ENCODE measurements around the gene PRELP.
"Not testable (repeated sequence)": the region's sequence is repeated elsewhere in the genome, so short reads cannot be mapped to it uniquely, and the experiment has no call there.

PRELP gene

GRCh38 chr1:203516184-203516583 is 40.6 kb downstream of the PRELP start:
- H3K36me3 ChIP-seq: no peaks in the 10 kb centered on the region
- no peak overlapping the region for H3K27ac ChIP-seq
- no peak overlapping the region for H3K4me3 ChIP-seq
- H3K27me3 ChIP-seq: no peaks in the 10 kb centered on the region
- TF ChIP-seq, protein P1, sequence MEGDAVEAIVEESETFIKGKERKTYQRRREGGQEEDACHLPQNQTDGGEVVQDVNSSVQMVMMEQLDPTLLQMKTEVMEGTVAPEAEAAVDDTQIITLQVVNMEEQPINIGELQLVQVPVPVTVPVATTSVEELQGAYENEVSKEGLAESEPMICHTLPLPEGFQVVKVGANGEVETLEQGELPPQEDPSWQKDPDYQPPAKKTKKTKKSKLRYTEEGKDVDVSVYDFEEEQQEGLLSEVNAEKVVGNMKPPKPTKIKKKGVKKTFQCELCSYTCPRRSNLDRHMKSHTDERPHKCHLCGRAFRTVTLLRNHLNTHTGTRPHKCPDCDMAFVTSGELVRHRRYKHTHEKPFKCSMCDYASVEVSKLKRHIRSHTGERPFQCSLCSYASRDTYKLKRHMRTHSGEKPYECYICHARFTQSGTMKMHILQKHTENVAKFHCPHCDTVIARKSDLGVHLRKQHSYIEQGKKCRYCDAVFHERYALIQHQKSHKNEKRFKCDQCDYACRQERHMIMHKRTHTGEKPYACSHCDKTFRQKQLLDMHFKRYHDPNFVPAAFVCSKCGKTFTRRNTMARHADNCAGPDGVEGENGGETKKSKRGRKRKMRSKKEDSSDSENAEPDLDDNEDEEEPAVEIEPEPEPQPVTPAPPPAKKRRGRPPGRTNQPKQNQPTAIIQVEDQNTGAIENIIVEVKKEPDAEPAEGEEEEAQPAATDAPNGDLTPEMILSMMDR (IDR thresholded peaks at IDR 0.05): no peak
- intact Hi-C loops (cut with DNase I; ENCODE audit: low total_unique reads): no loop called here
- no peaks in the 10 kb centered on the region for H3K9me3 ChIP-seq
- H3K4me1 ChIP-seq: peaks cover 0 to 22% (median 16%) of the 10 kb centered on the region in 4 donors
- no peak for DNase-seq

- Histone ChIP-seq H3K9me3 (no peaks in the 10 kb centered on the region), H3K27me3 (no peaks in the 10 kb centered on the region), H3K27ac (no peak overlapping the region), H3K36me3 (no peaks in the 10 kb centered on the region), H3K4me3 (no peak overlapping the region), H3K4me1 (peaks cover 0 to 26% (median 18%) of the 10 kb centered on the region in 4 donors)
- no peak for DNase-seq
- TF ChIP-seq, protein P1 (IDR thresholded peaks at IDR 0.05): no peak
- intact Hi-C loops (cut with DNase I; ENCODE audit: low total_unique reads): no loop called here
Observed at GRCh38 chr1:203516906-203517305, 41.3 kb downstream of the PRELP start.

GRCh38 chr1:203517426-203518110 is 42.0 kb downstream of the PRELP start:
- no peaks in the 10 kb centered on the region for H3K9me3 ChIP-seq
- intact Hi-C loops (cut with DNase I; ENCODE audit: low total_unique reads): no loop called here
- no peaks in the 10 kb centered on the region for H3K27me3 ChIP-seq
- DNase-seq: no peak
- no peaks in the 10 kb centered on the region for H3K36me3 ChIP-seq
- peaks cover 0 to 23% (median 19%) of the 10 kb centered on the region in 4 donors for H3K4me1 ChIP-seq
- no peak overlapping the region for H3K4me3 ChIP-seq
- no peak overlapping the region for H3K27ac ChIP-seq
- TF ChIP-seq, protein P1 (IDR thresholded peaks at IDR 0.05): no peak

GRCh38 chr1:203518139-203518538 is 42.5 kb downstream of the PRELP start:
- intact Hi-C loops (cut with DNase I; ENCODE audit: low total_unique reads); H3K27me3 ChIP-seq: not testable (repeated sequence)

DNA sequence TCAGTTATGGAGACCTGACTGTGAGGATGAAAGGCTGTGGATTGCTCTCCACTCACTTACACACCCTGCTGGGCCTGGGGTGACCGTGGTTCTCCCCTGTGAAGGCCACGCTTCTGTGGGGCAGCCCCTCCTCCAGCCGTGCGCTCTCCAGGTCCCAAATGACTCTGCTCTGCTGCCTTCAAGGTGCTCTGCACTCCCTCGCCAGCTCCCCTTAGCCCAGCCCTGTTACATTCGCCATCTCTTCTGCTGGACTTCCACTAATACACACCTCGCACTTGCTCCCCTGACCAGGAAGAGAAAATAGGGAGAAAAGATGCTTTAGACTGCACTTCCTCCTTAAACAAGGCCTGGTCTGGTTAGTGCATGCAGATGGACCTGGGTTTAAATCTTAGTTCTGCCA is 42.9 kb downstream of the PRELP start:
- DNase-seq: no peak
- no peaks in the 10 kb centered on the region for H3K36me3 ChIP-seq
- peaks cover 0 to 18% (median 10%) of the 10 kb centered on the region in 4 donors for H3K4me1 ChIP-seq
- TF ChIP-seq, protein P1 (IDR thresholded peaks at IDR 0.05): no peak
- H3K27ac ChIP-seq: no peak overlapping the region
- H3K9me3 ChIP-seq: no peaks in the 10 kb centered on the region
- no peaks in the 10 kb centered on the region for H3K27me3 ChIP-seq
- H3K4me3 ChIP-seq: no peak overlapping the region
- intact Hi-C loops (cut with DNase I; ENCODE audit: low total_unique reads): no loop called here

More at GRCh38 chr1:203518139-203518538, 42.5 kb downstream of the PRELP start:
- not testable (repeated sequence) for DNase-seq, H3K27ac ChIP-seq, H3K4me3 ChIP-seq, H3K36me3 ChIP-seq, H3K9me3 ChIP-seq
- H3K4me1 ChIP-seq: peaks cover 0 to 18% (median 13%) of the 10 kb centered on the region in 4 donors

DNA sequence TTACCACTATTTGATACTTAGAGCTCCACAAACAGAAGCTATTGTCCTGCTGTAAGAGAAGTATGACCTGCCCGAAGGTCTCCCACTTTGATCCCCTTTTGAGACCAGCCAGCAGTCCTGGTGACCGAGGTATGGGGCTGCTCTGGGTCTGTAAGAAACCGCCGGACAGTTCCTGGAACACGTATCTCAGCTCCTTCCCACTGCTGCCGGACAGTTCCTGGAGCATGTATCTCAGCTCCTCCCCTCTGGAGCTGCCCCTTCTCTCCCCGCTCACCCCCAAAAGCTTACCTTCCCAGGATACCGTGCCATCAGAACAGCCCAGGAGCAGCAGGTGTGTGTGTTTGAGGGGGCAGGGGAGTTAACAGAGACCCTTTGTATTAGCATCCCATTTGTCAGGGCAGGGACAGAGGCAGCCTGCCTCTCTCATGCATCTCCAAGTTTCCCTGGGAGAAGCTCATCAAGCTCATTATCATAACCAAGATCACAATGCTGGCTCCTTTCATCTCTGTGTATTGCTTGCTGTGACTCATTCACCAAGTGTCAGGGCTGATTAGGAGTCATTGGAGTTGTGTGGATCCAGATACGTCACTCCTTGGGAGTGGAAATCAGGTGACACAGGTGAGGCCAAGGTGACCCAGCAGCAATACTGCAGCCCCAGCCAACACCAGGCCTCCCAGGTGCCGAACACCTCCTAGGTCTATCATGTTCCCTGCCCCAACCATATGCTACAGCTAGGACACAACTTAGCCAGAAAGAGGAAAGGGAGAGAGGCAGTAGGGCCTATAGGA is 43.6 kb downstream of the PRELP start:
- peaks cover 0 to 20% (median 14%) of the 10 kb centered on the region in 4 donors for H3K4me1 ChIP-seq
- no peaks in the 10 kb centered on the region for H3K27me3 ChIP-seq
- TF ChIP-seq, protein P1 (IDR thresholded peaks at IDR 0.05): no peak
- DNase-seq: no peak
- no peak overlapping the region for H3K4me3 ChIP-seq
- intact Hi-C loops (cut with DNase I; ENCODE audit: low total_unique reads): no loop called here
- H3K9me3 ChIP-seq: no peaks in the 10 kb centered on the region
- H3K36me3 ChIP-seq: no peaks in the 10 kb centered on the region
- no peak overlapping the region for H3K27ac ChIP-seq
